Measurements from ENCODE around the gene CAPN14. TPM values are rescaled to one million over a fixed set of nuclear protein-coding genes. Genes with fewer than 3 reads are reported as not detected.
A peak's percentile ranks its signal among the peaks of the same experiment; 100 is the strongest.

Gene CAPN14
- total RNA-seq, 1 donor from 2014 or later: 0.16 TPM

DNA sequence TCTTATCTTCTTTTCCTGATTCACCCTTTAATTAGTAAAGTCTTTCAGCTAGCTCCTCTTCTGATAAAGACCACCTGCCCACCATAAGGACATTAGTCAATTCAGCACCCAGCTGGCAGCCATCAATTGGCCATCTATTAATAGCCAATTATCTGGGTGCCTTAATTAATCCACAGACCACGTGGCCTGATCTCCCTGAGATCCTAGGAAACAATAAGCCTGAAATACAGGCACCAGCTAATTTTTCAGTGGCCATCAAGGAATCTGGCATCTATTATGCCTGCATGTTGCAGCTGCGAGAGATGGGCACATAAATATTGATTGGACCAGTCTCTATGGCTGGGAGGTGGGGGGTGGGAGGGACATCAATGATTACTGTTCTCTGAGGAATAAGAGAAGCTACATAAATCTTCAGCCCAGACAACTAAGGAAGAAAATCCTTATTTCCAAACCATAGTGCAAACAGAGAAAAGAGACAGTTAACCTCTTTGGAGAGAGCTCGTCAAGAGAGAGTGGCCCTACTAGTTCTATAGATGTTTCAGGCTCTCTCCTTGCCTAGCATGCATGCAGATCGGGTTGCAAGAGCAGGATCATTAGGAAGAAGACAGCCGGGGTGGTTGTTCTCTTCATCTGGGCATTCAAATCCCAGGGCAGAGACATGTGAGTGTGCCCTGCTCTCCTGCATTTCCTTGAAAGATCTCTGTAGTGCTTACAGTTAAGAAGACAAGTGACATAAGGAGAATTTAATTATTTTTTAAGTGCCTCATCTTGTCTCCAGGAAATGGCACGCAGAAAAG is 87.7 kb downstream of the CAPN14 start:
- DNase-seq (ENCODE audit: low spot score): no peak
- intact Hi-C loops (cut with DNase I): loop anchor here (10.0 kb wide), 1 partner anchor 145 kb away; no protein-coding TSS in a partner anchor

DNA sequence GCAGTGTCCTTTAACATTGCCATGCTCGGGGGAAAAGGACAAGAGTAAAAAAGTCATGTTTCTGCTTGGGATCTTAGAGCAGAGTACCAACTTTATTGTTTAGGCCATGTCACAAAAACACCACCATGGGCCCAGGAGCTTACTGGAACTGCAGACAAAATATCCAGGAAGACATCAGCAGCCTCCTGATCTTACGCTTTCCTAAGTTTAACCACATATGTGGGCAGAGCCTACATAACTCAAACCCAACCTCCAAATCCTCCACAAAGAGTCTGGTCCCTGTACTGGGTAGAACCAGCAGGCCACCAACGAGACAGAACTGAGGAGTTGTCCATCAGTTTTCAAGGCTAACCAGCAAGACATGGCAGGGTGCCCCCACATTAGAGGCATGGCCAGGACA is 89.4 kb downstream of the CAPN14 start:
- DNase-seq (ENCODE audit: low spot score): peak; percentile 33
- intact Hi-C loops (cut with DNase I): no loop called here

- DNase-seq (ENCODE audit: low spot score): peak; percentile 19
- intact Hi-C loops (cut with DNase I): no loop called here
These were observed 91.2 kb downstream of the CAPN14 start for GRCh38 chr2:31125918-31126695.

- peak; percentile 46 for DNase-seq (ENCODE audit: low spot score)
- intact Hi-C loops (cut with DNase I): no loop called here
These were observed 92.4 kb downstream of the CAPN14 start for GRCh38 chr2:31124904-31125303.

Other genes starting within 250 kb of the CAPN14 start
- 0.48 TPM for gene GALNT14, start 79.1 kb downstream of the CAPN14 start, total RNA-seq
- gene EHD3, start 16.6 kb upstream of the CAPN14 start, total RNA-seq: 26.6 TPM
- gene XDH, start 197.2 kb upstream of the CAPN14 start, total RNA-seq: not detected